Subcutaneous adipose tissue (tissue), 4 donors: ENCODE data around the gene CALML6. TPM values are rescaled to one million over a fixed set of nuclear protein-coding genes. Genes with fewer than 3 reads are reported as not detected.

Source experiments
- CTCF ChIP-seq: fragments of 450-650 bp; IDR thresholded peaks from one replicate; pipeline ENCODE4 v1.5.1; 2016; ENCODE audit warnings: low read depth, mild to moderate bottlenecking, control low read depth, antibody characterized with exemption, moderate library complexity
- total RNA-seq, 4 donors: library from RNA; depleted of rRNA; stranded (reverse); fragments of >200 nt; gene quantifications; one replicate each; pipeline ENCODE4 v1.1.0, GENCODE V29; 2016

Gene CALML6
- total RNA-seq, 4 donors from 2014 or later = 1.3 TPM; not detected in 3

- no peak for TF ChIP-seq CTCF
Measured at GRCh38 chr1:1915911-1916840, 1.1 kb downstream of the CALML6 start.

GRCh38 chr1:1916851-1917251 is 1.8 kb downstream of the CALML6 start:
- TF ChIP-seq CTCF = no peak

GRCh38 chr1:1917304-1917976 is 2.4 kb downstream of the CALML6 start:
- TF ChIP-seq CTCF = no peak

GRCh38 chr1:1917995-1918900 is 3.2 kb downstream of the CALML6 start:
- TF ChIP-seq CTCF = no peak

- no peak for TF ChIP-seq CTCF
Measured at GRCh38 chr1:1918901-1919303, 3.8 kb downstream of the CALML6 start, which contains the start of gene TMEM52. Gene TMEM52 (minus strand): TSS chr1:1919279. CDS start chr1:1919265, 14 bp downstream.

- TF ChIP-seq CTCF = no peak
Measured at GRCh38 chr1:1919304-1920056, 4.4 kb downstream of the CALML6 start.
